HG03064 (cell line): ENCODE results near the gene STPG1.

Experiments
- ATAC-seq: cut with Tn5 transposase; IDR thresholded peaks from one replicate; pipeline ENCODE4 v1.9.1; 2021; ENCODE audit warnings: low read depth; ENCODE audit not compliant: unreplicated experiment

STPG1 gene

DNA sequence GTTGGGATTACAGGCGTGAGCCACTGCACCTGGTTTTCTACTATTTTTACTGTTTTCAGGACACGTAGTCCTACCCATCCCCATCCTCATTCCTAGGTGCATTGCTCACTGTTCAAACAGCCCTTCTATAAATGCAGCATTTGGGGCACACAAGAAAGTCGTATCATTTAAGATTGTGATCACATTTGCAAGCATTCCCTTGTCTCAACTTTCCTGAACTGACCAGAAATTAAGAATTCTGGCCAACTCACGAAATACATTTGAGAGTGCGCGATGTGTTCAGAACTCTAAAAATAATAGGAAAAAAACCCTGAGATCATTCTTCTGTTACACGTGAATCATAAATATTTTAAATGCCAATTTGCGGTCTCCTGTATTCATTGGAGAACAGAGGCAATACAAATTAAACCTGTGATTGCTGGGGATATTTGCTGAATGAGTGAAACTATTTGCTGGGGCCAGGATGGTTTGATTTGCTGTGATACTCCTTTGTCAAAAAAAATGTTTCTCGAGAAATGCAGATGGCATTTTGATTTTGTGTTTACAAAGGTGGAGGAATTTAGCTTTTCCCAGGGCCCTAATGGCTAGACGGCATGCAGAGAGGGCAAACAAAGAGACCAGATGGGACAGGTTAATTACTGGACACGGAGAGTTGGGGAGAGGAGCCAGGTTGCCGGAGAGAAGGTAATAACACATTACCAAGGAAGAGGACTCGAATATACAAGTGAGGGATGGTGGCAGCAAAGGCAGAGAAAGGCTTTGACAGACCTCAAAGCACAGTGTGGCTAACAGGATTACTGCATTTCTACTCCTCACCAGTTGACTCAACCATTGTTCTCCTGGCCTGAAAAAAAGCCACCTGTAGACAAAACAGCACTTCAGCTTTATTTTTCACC is 38.4 kb downstream of the STPG1 start:
- no peak for ATAC-seq

DNA sequence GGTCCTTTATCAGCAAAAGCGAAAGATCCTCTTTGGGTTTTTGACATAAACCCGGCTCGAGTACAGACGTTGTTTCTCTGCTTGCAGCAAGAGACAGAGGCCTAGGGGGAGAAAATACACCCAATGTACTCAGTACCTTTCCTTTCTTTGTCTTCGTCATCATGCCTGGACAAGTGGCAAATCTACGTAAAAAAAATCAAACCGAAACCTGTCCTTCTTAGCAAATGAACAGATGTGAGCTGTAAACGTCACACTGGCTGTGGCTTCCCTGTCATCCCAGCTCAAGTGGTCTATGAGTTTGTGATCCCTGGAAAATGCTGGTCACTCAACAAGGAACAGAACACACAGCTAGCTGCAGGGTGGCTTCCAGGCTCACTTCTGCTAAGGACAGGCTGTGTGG is 39.9 kb downstream of the STPG1 start:
- no peak for ATAC-seq

DNA sequence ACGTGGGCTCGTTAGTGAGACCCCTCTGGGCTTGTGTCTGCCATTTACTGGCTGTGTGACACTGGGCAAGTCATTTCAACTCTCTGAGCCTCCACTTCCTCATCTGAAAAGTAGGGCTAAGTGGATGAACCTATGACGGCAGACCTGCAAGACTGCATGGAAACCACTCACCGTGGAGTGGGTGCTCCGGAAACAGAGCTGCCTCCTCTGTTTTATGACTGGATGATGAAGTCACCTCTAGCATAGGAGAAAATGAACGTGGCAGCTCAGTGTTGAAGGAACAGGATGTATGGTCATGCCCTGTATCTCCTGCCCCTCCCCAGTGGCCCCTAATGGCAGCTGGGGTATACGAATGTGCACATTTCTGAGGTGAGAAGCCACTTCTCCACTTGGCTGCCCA is 40.5 kb downstream of the STPG1 start:
- no peak for ATAC-seq

DNA sequence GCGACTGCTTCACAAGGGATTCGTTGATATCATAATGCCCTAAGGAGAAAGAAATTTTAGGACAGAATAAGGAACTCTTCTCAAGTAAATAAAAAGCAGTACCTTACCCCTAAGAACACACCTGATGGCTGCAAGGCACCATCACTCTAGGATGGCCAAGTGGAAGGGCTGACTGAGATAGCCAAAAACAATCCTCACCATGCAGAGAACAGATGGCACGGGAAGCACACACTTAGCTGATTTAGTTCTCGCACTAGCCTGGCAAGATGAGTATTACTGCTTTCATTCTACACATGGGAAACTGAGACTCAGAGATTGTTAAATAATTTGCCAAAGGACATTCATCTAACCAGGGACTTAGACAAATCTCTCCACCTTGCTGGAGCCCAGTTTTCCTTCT is 43.8 kb downstream of the STPG1 start:
- no peak for ATAC-seq

DNA sequence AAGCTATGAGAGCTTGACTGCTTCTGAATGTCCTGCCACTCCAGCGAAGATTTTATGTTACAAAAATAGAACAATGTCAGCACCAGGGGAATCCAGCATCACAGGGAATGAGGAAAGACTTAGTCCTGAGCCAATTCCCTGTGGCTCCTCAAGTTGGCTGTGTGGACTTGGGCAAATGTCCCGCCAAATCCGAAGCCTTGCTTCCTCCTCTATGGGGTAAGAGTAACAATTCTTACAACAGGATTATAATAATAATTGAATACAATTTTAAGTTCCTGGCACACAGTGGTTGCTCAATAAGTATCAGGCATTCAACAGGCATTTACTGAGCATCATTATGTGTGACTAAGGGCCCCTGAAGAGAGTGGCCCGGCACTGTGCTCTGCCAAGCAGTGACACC is 44.4 kb downstream of the STPG1 start:
- no peak for ATAC-seq

DNA sequence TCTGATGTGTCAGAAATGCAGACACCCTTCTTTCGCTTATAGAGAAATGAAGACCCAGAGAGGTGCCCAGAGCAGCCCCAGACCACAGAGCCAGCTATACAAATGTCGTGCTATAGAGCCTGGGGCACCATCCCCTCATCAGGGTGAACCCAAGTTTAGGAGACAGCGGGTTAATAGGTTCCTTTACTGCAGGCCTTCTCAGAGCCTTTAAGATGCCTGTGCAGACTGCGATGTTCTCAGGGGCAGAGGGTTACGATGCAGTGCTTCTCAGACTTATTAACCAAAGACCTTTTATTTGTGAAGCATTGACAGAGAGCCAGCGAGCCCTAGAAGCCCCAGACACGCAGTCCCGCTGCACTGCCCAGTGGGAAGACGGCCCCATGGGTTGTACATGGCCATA is 46.9 kb downstream of the STPG1 start:
- no peak for ATAC-seq

DNA sequence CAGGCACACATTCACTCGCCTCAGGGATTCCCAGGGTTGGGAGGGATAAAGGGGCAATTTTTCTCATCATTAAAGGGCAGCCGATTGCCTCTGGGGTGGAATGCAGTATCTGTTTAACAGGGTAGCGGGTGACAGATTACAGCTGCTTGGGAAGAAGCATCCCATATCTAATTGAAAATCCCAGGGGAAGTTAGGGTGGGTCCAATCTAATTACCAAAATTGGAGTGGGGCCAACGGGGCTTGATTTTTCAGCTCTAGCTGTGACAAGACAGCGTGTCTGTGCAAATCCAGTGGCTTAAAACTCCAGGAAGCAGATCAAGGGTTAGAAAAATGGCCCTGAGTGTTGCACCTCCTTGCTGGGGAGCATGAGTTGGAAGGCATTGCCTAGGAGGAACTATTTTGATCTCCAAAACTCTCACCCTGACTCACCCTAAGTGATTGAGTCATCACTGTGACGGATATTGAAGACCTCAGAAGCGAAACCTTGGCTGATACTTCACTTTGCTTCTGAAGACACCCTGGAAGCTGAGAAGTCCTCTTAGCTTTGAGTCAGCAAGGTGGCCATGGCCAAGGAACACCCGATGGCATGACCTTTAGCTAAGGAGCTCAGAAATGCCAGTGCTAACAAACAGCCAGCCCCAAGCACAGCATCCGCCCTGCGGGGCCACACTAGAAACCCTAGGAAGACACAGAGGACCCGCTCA is 48.5 kb downstream of the STPG1 start:
- no peak for ATAC-seq

DNA sequence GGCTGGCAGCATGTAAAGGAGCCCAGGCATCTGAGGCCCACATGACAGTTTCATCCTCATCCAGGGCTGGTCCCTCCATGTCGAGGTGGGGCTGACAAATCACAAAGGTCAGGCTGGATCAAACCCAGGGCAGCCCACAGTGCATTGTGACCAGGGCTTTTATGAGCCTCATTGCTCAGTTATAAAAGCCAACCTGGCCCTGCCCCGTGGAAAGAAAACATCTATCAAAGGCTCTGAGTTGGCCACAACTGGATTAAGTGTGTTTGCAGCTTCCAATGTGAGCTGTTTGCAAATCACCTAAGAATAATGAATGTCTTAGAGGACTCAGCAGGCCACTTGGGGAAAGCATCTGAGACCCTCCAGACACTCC is 49.0 kb downstream of the STPG1 start:
- no peak for ATAC-seq

DNA sequence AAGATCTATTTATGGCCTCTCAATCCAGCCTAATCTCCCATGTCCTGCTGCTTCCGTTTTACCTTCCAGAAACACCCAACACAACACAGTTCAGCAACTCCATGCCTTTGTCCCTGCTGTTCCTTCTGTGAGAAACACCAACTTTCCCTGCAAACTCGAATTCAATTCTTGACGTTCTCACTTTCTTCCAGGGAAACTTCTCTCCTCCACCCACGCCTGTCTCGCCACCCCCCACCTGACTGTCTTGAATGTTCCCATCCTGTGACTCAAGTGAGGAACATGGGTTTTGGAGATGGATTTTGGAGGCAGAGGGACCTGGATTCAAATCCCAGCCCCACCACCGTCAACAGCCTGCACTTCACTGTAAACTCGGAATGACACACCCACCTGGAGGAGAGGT is 49.6 kb downstream of the STPG1 start:
- ATAC-seq = no peak

DNA sequence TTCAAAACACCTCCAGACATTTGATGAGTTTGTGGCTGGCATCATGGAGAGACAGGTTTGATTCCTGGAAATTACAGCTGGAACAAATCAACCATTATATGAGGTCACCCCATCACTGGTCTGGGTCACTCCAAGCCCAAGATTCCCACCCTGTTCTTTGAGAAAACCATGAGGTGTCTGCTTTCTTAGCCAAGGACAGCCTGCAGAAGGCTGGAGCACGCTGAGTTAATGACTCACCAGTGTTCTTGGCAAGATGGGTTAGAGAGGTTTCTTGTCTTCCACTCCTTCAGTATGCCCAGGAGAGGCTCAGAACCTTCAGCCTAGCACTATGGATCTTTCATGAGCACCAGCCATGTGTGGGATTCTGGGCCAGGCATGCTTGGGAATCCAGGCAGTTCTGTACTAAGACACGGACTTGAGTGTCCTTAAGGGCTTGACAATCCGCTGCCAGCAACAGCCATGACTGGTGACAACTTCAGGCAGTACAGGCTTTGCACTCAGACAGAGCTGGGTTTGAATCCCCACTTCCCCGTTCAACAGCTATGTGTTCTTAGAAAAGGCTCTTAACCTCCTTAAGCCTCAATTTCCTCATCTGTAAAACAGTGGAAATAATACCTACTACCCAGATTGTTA is 50.5 kb downstream of the STPG1 start:
- ATAC-seq = no peak

DNA sequence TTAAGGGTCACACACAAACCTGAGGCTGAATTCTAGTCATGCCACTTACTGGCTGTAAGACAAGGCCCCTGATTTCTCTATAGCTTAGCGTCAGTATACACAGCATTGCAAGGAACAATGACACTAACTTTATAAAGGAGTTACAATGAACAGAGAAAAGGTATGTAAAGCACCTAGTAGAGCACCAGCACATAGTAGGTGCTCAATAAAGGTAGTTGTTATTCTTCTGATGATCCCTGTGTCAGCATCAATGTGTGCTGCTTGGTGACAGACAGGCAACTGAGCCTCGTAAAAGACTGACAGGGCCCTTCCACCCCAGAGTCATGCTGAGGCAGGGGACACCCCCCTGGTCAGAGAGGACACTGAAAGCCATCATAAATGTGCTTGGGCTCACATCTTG is 51.2 kb downstream of the STPG1 start:
- ATAC-seq = no peak

DNA sequence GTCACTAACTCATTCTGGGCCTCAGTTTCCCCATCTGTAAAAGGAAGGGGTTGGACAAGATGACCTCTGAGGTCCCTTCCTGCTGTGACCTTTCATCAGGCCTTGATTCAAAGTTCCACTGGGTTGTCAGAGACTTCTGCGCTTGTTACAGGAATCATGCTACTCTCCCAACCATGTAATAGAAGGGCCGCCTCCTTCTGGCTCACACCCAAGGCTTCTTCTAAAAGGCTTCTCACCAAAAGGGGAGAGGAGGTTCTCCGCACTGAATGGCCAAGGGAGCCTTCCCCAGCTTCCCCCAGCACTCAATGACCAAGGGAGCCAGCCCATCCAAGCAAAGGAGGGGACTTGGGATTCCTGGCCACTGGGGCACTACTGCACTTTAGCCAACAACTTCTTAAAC is 51.8 kb downstream of the STPG1 start:
- ATAC-seq = no peak

DNA sequence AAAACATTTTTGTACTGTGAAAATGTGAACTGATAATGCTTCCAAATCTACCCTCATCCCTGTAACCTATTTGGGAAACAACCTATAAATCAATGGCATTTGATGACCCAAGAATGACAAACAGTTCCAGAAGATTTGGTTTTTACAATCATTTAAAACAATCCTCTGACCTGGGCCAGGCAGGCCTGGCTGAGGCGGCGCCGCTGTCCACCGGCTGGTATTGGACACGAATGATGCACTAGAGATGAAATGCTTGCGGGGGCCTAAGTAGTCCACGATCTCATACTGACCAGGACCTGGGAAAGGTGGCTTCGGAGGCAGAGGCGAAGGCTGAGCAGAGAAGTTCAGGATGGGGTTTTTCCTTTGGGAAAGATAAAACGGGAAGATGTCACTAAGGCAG is 52.9 kb downstream of the STPG1 start:
- no peak for ATAC-seq

DNA sequence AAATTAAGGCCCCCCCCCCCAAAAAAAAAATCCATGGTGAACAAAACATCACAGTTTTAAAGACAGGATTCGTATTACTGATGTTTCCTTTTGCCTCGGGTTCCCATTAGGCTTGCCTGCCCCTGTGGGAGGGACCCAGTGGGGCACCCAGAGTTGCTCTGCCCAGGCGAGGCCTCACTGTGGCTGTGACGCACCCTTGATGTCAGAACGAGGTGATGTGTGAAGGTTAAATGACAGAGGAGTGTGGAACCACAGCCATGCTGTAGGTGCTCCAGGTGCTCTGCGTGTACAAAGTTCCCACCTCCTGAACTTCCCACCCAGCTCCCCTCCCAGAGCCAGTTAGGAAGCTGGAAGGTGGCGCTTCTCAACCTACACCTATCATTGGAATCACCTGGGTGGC is 56.5 kb downstream of the STPG1 start:
- ATAC-seq = no peak

DNA sequence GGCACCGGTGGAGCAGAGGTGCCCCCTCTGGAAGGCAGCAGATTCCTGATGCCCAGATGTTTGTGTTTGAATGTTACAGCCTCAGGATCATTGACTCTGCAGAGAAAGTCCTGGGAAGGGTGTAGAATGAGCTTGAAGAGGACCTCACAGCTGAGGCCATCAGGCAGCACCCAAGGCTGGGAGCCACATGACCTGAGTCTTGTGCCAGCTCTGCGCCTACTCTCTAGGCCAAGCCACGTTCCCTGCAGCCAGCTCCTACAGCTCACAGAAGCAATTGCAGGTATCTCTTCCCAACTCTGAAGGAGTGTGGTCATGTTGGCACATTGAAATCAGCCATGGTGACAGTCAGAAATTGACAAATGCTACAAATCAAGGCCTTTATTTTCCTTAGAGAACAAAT is 58.1 kb downstream of the STPG1 start:
- no peak for ATAC-seq

DNA sequence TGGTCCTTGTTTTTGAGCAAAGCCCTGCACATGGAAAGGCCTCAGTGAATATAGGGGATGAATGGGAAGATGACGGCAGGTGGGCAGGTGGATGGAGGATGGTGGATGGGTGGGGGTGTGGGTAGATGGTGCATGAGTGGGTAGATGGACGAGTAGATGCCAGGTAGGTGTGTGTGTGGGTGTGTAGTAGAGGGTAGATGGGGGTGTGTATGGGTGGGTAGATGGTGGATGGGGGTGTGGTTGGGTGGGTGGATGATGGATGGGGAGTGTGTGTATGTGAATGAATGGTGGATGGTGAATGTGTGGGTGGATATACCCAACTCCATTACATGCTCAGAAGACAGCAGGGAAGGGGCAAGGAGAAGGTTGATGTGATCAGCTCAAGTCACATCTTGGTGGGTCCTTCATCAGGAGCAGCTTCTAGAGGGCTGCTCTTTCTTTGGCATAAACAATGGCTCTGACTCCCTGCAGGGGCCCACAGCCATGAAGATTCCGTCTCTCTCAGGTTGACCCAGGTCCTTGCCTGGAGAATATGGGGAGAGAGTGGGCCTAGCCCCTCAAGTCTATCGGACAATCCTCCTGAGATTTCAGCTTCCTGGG is 60.2 kb downstream of the STPG1 start:
- no peak for ATAC-seq

DNA sequence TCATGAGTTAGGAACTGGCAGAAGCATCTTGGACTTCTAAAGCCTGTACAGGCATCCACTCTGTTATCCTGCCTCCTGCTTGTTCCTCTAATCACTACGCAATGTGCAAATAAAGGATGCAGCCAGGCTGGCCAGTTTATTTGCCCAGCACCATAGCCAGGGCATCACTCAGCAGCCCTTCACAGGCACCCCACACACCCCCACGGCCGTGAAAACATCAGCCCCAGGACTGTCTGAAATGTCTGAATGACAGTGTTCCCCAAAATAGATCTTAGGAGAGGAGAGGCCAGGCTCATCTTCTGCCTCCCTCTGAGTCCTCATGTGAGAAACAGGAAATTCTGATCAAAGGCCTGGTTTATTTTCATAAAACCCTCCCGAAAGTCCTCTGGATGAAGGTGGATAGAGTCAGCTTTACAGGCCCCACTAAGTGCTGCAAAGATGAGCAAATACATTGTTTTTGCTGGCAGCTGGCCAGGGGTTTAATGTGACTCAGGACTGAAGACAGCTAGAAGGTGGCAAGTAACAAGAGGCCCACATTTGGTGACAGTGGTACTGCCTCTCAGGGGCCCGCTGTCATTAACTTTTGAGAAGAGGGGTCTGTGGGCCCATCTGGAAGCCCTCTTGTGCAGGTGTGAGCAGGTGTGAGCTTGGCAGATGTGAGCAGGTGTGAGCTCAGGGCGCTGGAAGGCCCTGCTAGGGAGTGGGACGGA is 61.5 kb downstream of the STPG1 start:
- no peak for ATAC-seq

DNA sequence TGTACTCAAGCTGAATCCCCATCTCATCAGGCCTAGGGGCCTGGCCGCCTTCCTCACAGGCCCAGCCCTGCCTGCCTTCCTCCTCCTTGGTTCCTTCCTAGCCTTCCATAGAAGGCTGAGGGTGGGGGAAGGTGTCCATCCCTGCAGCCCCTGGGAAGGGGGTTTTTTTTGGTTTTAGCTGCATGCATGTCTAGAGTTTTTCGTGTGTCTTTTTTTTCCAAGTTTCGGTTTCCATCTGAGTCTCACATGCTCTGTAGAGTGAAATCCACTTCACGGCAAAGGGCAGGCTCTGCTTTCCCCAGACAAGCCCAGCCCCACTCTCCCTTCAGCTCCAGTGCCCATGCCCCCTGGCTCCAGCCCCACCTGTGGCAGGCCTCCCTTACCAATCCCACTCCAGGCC is 62.3 kb downstream of the STPG1 start:
- ATAC-seq = no peak

DNA sequence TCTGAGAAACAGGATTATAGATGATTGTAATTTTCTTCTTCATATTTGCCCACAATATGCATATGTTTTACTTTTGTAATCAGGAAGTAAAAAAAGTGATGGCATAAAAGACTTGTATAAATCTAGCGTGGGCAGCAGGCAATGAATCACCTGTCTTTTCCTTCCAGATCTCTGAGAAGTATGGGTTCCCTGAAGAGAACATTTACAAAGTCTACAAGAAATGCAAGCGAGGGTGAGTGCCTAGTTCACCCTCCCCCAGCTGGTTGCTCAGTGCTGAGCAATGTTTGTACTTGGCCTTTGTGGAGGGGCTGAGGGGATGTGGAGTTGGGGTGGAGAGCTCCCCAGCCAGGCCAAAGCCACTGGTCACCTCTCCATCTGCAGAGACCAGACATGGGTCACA is 63.7 kb downstream of the STPG1 start:
- ATAC-seq = no peak

DNA sequence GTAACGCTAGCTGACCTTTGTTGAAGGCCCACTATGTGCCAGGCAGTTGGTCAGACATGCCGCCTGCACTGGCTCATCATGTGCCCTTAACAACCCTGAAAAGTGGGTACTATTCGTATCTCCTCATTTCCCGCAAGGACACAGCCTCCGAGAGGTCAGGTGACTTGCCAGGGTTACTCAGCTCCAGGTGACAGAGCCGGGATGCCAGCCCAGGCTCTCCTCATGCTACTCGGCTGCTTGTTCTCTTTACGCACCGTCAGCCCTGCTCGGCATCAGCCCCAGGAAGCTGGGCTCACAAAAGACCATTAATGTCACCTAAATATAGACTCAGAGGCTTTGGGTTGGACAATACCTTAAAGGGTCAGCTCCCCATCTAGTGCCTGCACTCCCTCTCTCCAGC is 65.4 kb downstream of the STPG1 start:
- no peak for ATAC-seq
